ENCODE data around the gene KISS1. TPM values are rescaled to one million over a fixed set of nuclear protein-coding genes. Genes with fewer than 3 reads are reported as not detected.

The KISS1 gene
- polyA plus RNA-seq, 1 of the 3 experiments (the other 2 are of a cell fraction), result 0.10 TPM

GRCh38 chr1:204146309-204146708 is 50.0 kb downstream of the KISS1 start:
- ChIA-PET CTCF (interaction anchor here (2.3 kb wide), 1 partner anchor 17 kb away, joined by 16 read pairs; no protein-coding TSS in a partner anchor), POLR2A (no interaction called here)
- no peaks in the 10 kb centered on the region for H3F3A ChIP-seq (replicated peaks; ENCODE audit: insufficient read depth)
- H3K4me3 ChIP-seq (ENCODE audit: low read depth in 2 of 2, low read length in 1 of 2), result no peak overlapping the region
- H3K9ac ChIP-seq, result no peak overlapping the region
- DNase-seq, result no peak
- 89% methylated on average over 5 of the region's 6 CpGs for WGBS (ENCODE audit: low lambda C conversion rate)
- no peaks in the 10 kb centered on the region for H3K79me2 ChIP-seq (ENCODE audit: insufficient read depth)
- peaks cover 0 to 11% of the 10 kb centered on the region in 2 experiments; a peak in 1 of 4 replicates for H3K4me1 ChIP-seq (ENCODE audit: control insufficient read depth in 1 of 2, insufficient read depth in 2 of 2, low read depth in 1 of 2, low read length in 1 of 2)
- TF ChIP-seq ZBTB33 (IDR thresholded peaks at IDR 0.05; ENCODE audit: borderline replicate concordance, low read depth), result no peak
- TF ChIP-seq RCOR1 (IDR thresholded peaks at IDR 0.05; ENCODE audit: low read length), result no peak
- H2AFZ ChIP-seq (ENCODE audit: low read depth), result no peak overlapping the region
- no peak overlapping the region for H3K4me2 ChIP-seq
- H3K36me3 ChIP-seq (replicated peaks in 1 of 2; ENCODE audit: control insufficient read depth in 1 of 2, insufficient read depth in 2 of 2, low read length in 1 of 2), result peaks cover 0 to 4% of the 10 kb centered on the region in 2 experiments
- H4K20me1 ChIP-seq (ENCODE audit: insufficient read depth), result no peaks in the 10 kb centered on the region
- H3K9me2 ChIP-seq, result no peaks in the 10 kb centered on the region
- H3K9me3 ChIP-seq, result no peaks in the 10 kb centered on the region
- H3K27ac ChIP-seq (ENCODE audit: low read depth in 2 of 2, low read length in 1 of 2), result no peak overlapping the region
- no peaks in the 10 kb centered on the region for H3K27me3 ChIP-seq (ENCODE audit: insufficient read depth)

- Histone ChIP-seq H3K4me1 (ENCODE audit: control insufficient read depth in 1 of 2, insufficient read depth in 2 of 2, low read depth in 1 of 2, low read length in 1 of 2) (no peaks in the 10 kb centered on the region; a peak in 1 of 4 replicates), H3K27me3 (ENCODE audit: insufficient read depth) (no peaks in the 10 kb centered on the region), H3K9ac (no peak overlapping the region), H3K9me2 (no peaks in the 10 kb centered on the region), H4K20me1 (ENCODE audit: insufficient read depth) (no peaks in the 10 kb centered on the region), H3K27ac (ENCODE audit: low read depth in 2 of 2, low read length in 1 of 2) (no peak overlapping the region), H3K36me3 (replicated peaks in 1 of 2; ENCODE audit: control insufficient read depth in 1 of 2, insufficient read depth in 2 of 2, low read length in 1 of 2) (peaks cover 0 to 4% of the 10 kb centered on the region in 2 experiments), H3K79me2 (ENCODE audit: insufficient read depth) (no peaks in the 10 kb centered on the region), H2AFZ (ENCODE audit: low read depth) (no peak overlapping the region), H3K4me2 (no peak overlapping the region), H3K4me3 (ENCODE audit: low read depth in 2 of 2, low read length in 1 of 2) (no peak overlapping the region), H3F3A (replicated peaks; ENCODE audit: insufficient read depth) (no peaks in the 10 kb centered on the region), H3K9me3 (no peaks in the 10 kb centered on the region)
- ChIA-PET POLR2A (no interaction called here), CTCF (interaction anchor here (1.0 to 2.3 kb wide), 5 partner anchors 7 to 254 kb away, joined by 3 to 16 read pairs (median 4); partner anchors contain the start of gene ETNK2)
- 62% methylated on average over 4 of the region's 4 CpGs for WGBS (ENCODE audit: low lambda C conversion rate)
- no peak for DNase-seq
- no peak for TF ChIP-seq POLR2AphosphoS5 (IDR thresholded peaks at IDR 0.05; ENCODE audit: low read depth, low read length)
- no peak for TF ChIP-seq MAX (IDR thresholded peaks at IDR 0.05; ENCODE audit: low read depth)
- TF ChIP-seq SIN3A (IDR thresholded peaks at IDR 0.05; ENCODE audit: borderline replicate concordance, low read depth, low read length), result no peak
- no peak for TF ChIP-seq TCF12 (IDR thresholded peaks at IDR 0.05)
- TF ChIP-seq TEAD4 (IDR thresholded peaks at IDR 0.05; ENCODE audit: borderline replicate concordance, insufficient read depth), result no peak
- no peak for TF ChIP-seq EZH2phosphoT487 (IDR thresholded peaks at IDR 0.05; ENCODE audit: borderline replicate concordance, low read depth)
- no peak for TF ChIP-seq NRF1 (IDR thresholded peaks at IDR 0.05; ENCODE audit: low read depth, low read length)
- no peak for TF ChIP-seq GATA2 (CRISPR knock-in tag; IDR thresholded peaks at IDR 0.05)
- TF ChIP-seq ZBTB33 (IDR thresholded peaks at IDR 0.05; ENCODE audit: borderline replicate concordance, low read depth), result no peak
- no peak for TF ChIP-seq REST (IDR thresholded peaks at IDR 0.05; ENCODE audit: low read depth, low read length)
These were observed 51.2 kb downstream of the KISS1 start for GRCh38 chr1:204145033-204145504.

Data from SK-N-SH (cell line).